HepG2 (cell line): ENCODE measurements around the gene NEDD4L. TPM values are rescaled to one million over a fixed set of nuclear protein-coding genes. Genes with fewer than 3 reads are reported as not detected.
A peak's percentile ranks its signal among the peaks of the same experiment; 100 is the strongest.

Source experiments
- CEBPB ChIP-seq: IDR thresholded peaks from 2 replicates; pipeline ENCODE4 v1.6.1; 2011; ENCODE audit warnings: low read depth, low read length, improper control_type of control experiment, borderline replicate concordance
- FOXK1 ChIP-seq: sonication (generic); formaldehyde crosslinking; IDR thresholded peaks from 2 replicates; pipeline ENCODE4 v1.4.0; 2020; ENCODE audit warnings: low read depth, missing genetic modification reagents, borderline replicate concordance
- GATAD1 ChIP-seq: IDR thresholded peaks from 2 replicates; pipeline ENCODE4 v1.6.1; 2016; ENCODE audit warnings: missing genetic modification reagents, missing compliant biosample characterization
- HNRNPK ChIP-seq: fragments of 200-400 bp; formaldehyde crosslinking; IDR thresholded peaks from 2 replicates; pipeline ENCODE4 v1.6.1; 2018; ENCODE audit warnings: low read length, low read depth, moderate library complexity, mild to moderate bottlenecking; ENCODE audit not compliant: poor library complexity, severe bottlenecking
- MED1 ChIP-seq: sonication (generic); formaldehyde crosslinking; IDR thresholded peaks from 2 replicates; pipeline ENCODE4 v1.4.0; 2020; ENCODE audit warnings: missing genetic modification reagents
- MZF1 ChIP-seq: sonication (generic); formaldehyde crosslinking; IDR thresholded peaks from 2 replicates; pipeline ENCODE4 v1.8.1; 2023; ENCODE audit warnings: mild to moderate bottlenecking, missing genetic modification reagents, borderline replicate concordance
- ONECUT2 ChIP-seq: sonication (generic); formaldehyde crosslinking; IDR thresholded peaks from 2 replicates; pipeline ENCODE4 v1.4.0; 2020; ENCODE audit warnings: missing genetic modification reagents
- PAXIP1 ChIP-seq: sonication (generic); formaldehyde crosslinking; conservative IDR thresholded peaks from 2 replicates; pipeline ENCODE4 v1.4.0; 2020; ENCODE audit warnings: mild to moderate bottlenecking, missing genetic modification reagents, moderate library complexity
- POLR2AphosphoS5 ChIP-seq: IDR thresholded peaks from 2 replicates; pipeline ENCODE4 v1.6.1; 2012; ENCODE audit warnings: low read depth, low read length
- TAF15 ChIP-seq: fragments of 200-400 bp; formaldehyde crosslinking; IDR thresholded peaks from one replicate; pipeline ENCODE4 v1.6.1; 2018; ENCODE audit warnings: mild to moderate bottlenecking, low read depth, low read length; ENCODE audit not compliant: poor library complexity, severe bottlenecking
- XBP1 ChIP-seq: sonication (generic); formaldehyde crosslinking; IDR thresholded peaks from 2 replicates; pipeline ENCODE4 v1.5.0; 2020; ENCODE audit warnings: missing genetic modification reagents
- ZNF235 ChIP-seq: sonication (generic); formaldehyde crosslinking; IDR thresholded peaks from 2 replicates; pipeline ENCODE4 v1.8.1; 2023; ENCODE audit warnings: mild to moderate bottlenecking, missing genetic modification reagents, borderline replicate concordance
- ZNF556 ChIP-seq: sonication (generic); formaldehyde crosslinking; IDR thresholded peaks from 2 replicates; pipeline ENCODE4 v1.4.0; 2020; ENCODE audit warnings: mild to moderate bottlenecking, missing genetic modification reagents, borderline replicate concordance
- ZNF570 ChIP-seq: sonication (generic); formaldehyde crosslinking; IDR thresholded peaks from 2 replicates; pipeline ENCODE4 v1.4.0; 2020; ENCODE audit warnings: mild to moderate bottlenecking, missing genetic modification reagents, borderline replicate concordance
- ZNF576 ChIP-seq: sonication (generic); formaldehyde crosslinking; IDR thresholded peaks from 2 replicates; pipeline ENCODE4 v1.4.0; 2020; ENCODE audit warnings: mild to moderate bottlenecking, missing genetic modification reagents
- ZNF687 ChIP-seq: sonication (generic); formaldehyde crosslinking; IDR thresholded peaks from 2 replicates; pipeline ENCODE4 v1.5.1; 2020; ENCODE audit warnings: mild to moderate bottlenecking, missing genetic modification reagents, moderate library complexity
- ZNF704 ChIP-seq: sonication (generic); formaldehyde crosslinking; IDR thresholded peaks from 2 replicates; pipeline ENCODE4 v1.8.1; 2023; ENCODE audit warnings: mild to moderate bottlenecking, inconsistent platforms, moderate library complexity, missing genetic modification reagents, borderline replicate concordance
- ZNF737 ChIP-seq: sonication (generic); formaldehyde crosslinking; IDR thresholded peaks from 2 replicates; pipeline ENCODE4 v1.5.0; 2020; ENCODE audit warnings: missing genetic modification reagents, mild to moderate bottlenecking, borderline replicate concordance
- polyA plus RNA-seq, 8 experiments: library from polyadenylated mRNA; depleted of rRNA in 3 of 8; stranded (reverse) in 7 of 8; unstranded in 1 of 8; fragments of >200 nt; fragmentation: Illumina TruSeq in 4 of 8; extraction: Trizol in 4 of 8; gene quantifications; 2 replicates each; pipeline versions ENCODE4 v1.2.1 to v1.2.3, GENCODE V29; 2011 to 2016; ENCODE audit warnings: low read depth in 4 of 8, missing spikeins in 1 of 8, mixed read lengths in 1 of 8; ENCODE audit not compliant: insufficient read depth in 1 of 8
- total RNA-seq, 5 experiments: library from RNA; depleted of rRNA; stranded (reverse); fragments of >200 nt; fragmentation: Illumina TruSeq; extraction: Trizol; gene quantifications; 2 replicates each; pipeline ENCODE4 v1.2.3, GENCODE V29; 2016; ENCODE audit warnings: low read depth in 1 of 5

The NEDD4L gene
- total and polyA plus RNA-seq, 2 of the 13 experiments (the other 11 are each of a cell fraction or from before 2014, with no cell fraction given): 168 to 390 TPM

- TF ChIP-seq ZNF576 (CRISPR knock-in tag) (no peak), POLR2AphosphoS5 (peak; percentile 39), XBP1 (CRISPR knock-in tag) (no peak; the same call in 1 of the 2 replicates), PAXIP1 (CRISPR knock-in tag) (peak; percentile 98), ZNF704 (peak; percentile 51; the same call in 1 of the 2 replicates), MED1 (peak; percentile 98), ZNF235 (CRISPR knock-in tag) (no peak), MZF1 (CRISPR knock-in tag) (0 out of 2 replicates have a peak, but pooled peaks have one; percentile 52), ONECUT2 (peak; percentile 98), ZNF556 (CRISPR knock-in tag) (peak; percentile 88; the same call in 1 of the 2 replicates), HNRNPK (peak; percentile 80), ZNF570 (no peak), ZNF737 (CRISPR knock-in tag) (no peak; the same call in 1 of the 2 replicates), GATAD1 (peak; percentile 22; the same call in 1 of the 2 replicates), FOXK1 (CRISPR knock-in tag) (peak; percentile 95), ZNF687 (CRISPR knock-in tag) (peak; percentile 73), TAF15 (no peak), CEBPB (peak; percentile 94)
Measured at GRCh38 chr18:58407649-58408407, 363.8 kb downstream of the NEDD4L start (continued).
